ENCODE results near the gene C1orf115.

The C1orf115 gene

GRCh38 chr1:220705782-220706181 is 15.6 kb downstream of the C1orf115 start:
- no peak for DNase-seq (ENCODE audit: low read depth, low spot score)
- no peak overlapping the region for H3K4me3 ChIP-seq (ENCODE audit: low read depth, low read length)
- in situ Hi-C loops (cut with HindIII; ENCODE audit: low sequenced_read_pairs) = no loop called here
- TF ChIP-seq CTCF (IDR thresholded peaks at IDR 0.05; ENCODE audit: low read depth, low read length) = no peak

DNA sequence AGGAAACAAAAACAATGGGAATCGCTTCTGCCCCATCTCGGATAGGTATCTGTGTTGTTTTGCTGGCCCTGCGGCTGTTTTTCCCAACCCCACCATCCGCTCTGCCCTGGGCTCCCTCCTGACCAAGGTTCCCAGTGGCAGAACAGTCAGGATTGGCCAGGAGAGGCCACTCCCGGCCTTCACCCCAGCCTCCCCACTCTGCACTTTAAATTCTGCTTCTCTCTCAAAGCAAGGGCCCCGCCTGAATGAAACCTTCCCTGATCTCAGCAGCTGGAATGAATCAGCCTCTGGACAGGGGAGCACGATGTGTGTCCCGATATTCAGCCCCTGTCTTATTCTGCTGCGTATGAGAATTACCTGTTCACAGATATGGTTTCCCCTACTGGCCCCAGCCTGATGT is 16.3 kb downstream of the C1orf115 start:
- no peak overlapping the region for H3K4me3 ChIP-seq (ENCODE audit: low read depth, low read length)
- no peak for DNase-seq (ENCODE audit: low read depth, low spot score)
- in situ Hi-C loops (cut with HindIII; ENCODE audit: low sequenced_read_pairs) = no loop called here
- no peak for TF ChIP-seq CTCF (IDR thresholded peaks at IDR 0.05; ENCODE audit: low read depth, low read length)

GRCh38 chr1:220707160-220707559 is 17.0 kb downstream of the C1orf115 start:
- in situ Hi-C loops (cut with HindIII; ENCODE audit: low sequenced_read_pairs) = no loop called here
- DNase-seq (ENCODE audit: low read depth, low spot score) = no peak
- H3K4me3 ChIP-seq (ENCODE audit: low read depth, low read length) = no peak overlapping the region
- TF ChIP-seq CTCF (IDR thresholded peaks at IDR 0.05; ENCODE audit: low read depth, low read length) = no peak

DNA sequence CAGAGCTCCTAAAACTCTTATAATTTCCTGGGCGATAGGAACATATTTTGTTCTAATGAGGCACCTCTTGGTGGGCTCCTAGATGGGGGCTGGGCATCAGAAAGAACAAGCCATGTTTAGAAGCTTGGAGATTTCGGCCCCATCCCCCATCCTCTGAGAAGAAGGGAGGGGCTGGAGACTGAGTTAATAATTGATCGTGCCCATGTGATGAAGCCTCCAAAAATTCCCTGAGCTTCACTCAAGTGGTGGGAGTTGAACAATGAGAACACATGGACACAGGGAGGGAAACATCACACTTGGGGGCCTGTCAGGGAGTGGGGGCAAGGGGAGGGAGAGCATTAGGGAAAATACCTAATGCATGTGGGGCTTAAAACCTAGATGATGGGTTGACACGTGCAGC is 18.1 kb downstream of the C1orf115 start:
- in situ Hi-C loops (cut with HindIII; ENCODE audit: low sequenced_read_pairs) = no loop called here
- no peak for TF ChIP-seq CTCF (IDR thresholded peaks at IDR 0.05; ENCODE audit: low read depth, low read length)
- H3K4me3 ChIP-seq (ENCODE audit: low read depth, low read length) = no peak overlapping the region
- DNase-seq (ENCODE audit: low read depth, low spot score) = no peak

GRCh38 chr1:220708936-220709801 is 19.0 kb downstream of the C1orf115 start:
- no peak overlapping the region for H3K4me3 ChIP-seq (ENCODE audit: low read depth, low read length)
- no peak for TF ChIP-seq CTCF (IDR thresholded peaks at IDR 0.05; ENCODE audit: low read depth, low read length)
- DNase-seq (ENCODE audit: low read depth, low spot score) = no peak
- in situ Hi-C loops (cut with HindIII; ENCODE audit: low sequenced_read_pairs) = no loop called here

DNA sequence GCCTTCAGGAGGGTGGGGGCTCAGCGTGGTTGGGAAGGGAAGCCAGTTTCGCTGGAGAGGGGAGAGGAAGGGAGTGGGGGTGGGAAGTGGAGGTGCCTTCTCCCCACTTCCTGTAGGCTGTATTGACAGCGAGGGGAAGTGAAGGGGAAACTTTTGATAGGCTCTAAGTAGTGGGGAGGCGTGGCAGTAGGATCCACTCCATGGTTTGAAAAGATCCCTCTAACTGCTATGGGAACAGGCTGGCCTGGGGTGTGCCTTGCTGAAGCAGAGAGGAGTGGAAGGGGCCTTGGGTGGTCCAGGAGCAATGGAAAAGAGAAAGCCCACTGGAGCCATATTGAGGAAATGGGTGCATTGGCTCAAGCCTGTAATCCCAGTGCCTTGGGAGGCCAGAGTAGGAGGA is 20.2 kb downstream of the C1orf115 start:
- TF ChIP-seq CTCF (IDR thresholded peaks at IDR 0.05; ENCODE audit: low read depth, low read length) = no peak
- in situ Hi-C loops (cut with HindIII; ENCODE audit: low sequenced_read_pairs) = no loop called here
- no peak for DNase-seq (ENCODE audit: low read depth, low spot score)
- H3K4me3 ChIP-seq (ENCODE audit: low read depth, low read length) = no peak overlapping the region
